SK-N-SH treated with all-trans-retinoic acid at 6 μM for 48 hours (cell line): Measurements from ENCODE around the gene LAMA3.

Experiments used
- ARNTL ChIP-seq: fragments of 450-650 bp; formaldehyde crosslinking; IDR thresholded peaks from 2 replicates; pipeline ENCODE4 v1.5.0; 2020; ENCODE audit warnings: low read depth, mild to moderate bottlenecking, moderate library complexity, borderline replicate concordance
- ESRRG ChIP-seq: fragments of 250-450 bp; sonication (Bioruptor Pico); IDR thresholded peaks from 2 replicates; pipeline ENCODE4 v1.6.1; 2021; ENCODE audit warnings: mild to moderate bottlenecking
- OSR1 ChIP-seq: fragments of 250-450 bp; sonication (Bioruptor Pico); IDR thresholded peaks from 2 replicates; pipeline ENCODE4 v1.8.0; 2022; ENCODE audit warnings: moderate library complexity, mild to moderate bottlenecking, inconsistent platforms
- PPARA ChIP-seq: fragments of 250-450 bp; sonication (Bioruptor Pico); IDR thresholded peaks from 2 replicates; pipeline ENCODE4 v1.5.0; 2020; ENCODE audit warnings: mild to moderate bottlenecking, borderline replicate concordance
- RARB ChIP-seq: fragments of 250-450 bp; sonication (Bioruptor Pico); IDR thresholded peaks from 2 replicates; pipeline ENCODE4 v1.8.0; 2021; ENCODE audit warnings: mild to moderate bottlenecking, moderate library complexity
- SNAI2 ChIP-seq: fragments of 250-450 bp; sonication (Bioruptor Pico); IDR thresholded peaks from 2 replicates; pipeline ENCODE4 v1.5.0; 2020; ENCODE audit warnings: mild to moderate bottlenecking, moderate library complexity
- TCF4 ChIP-seq: fragments of 250-450 bp; sonication (Bioruptor Pico); IDR thresholded peaks from 2 replicates; pipeline ENCODE4 v1.8.0; 2021; ENCODE audit warnings: mild to moderate bottlenecking, moderate library complexity, borderline replicate concordance
- ZFP3 ChIP-seq: fragments of 250-450 bp; sonication (Bioruptor Pico); IDR thresholded peaks from 2 replicates; pipeline ENCODE4 v1.5.0; 2020; ENCODE audit warnings: mild to moderate bottlenecking, moderate library complexity
- ZFP30 ChIP-seq: fragments of 450-650 bp; formaldehyde crosslinking; IDR thresholded peaks from 2 replicates; pipeline ENCODE4 v1.5.0; 2022; ENCODE audit warnings: mild to moderate bottlenecking, moderate library complexity
- ZNF70 ChIP-seq: fragments of 450-650 bp; formaldehyde crosslinking; IDR thresholded peaks from 2 replicates; pipeline ENCODE4 v1.5.0; 2020; ENCODE audit warnings: mild to moderate bottlenecking, moderate library complexity
- ZNF8 ChIP-seq: fragments of 450-650 bp; formaldehyde crosslinking; IDR thresholded peaks from 2 replicates; pipeline ENCODE4 v1.5.0; 2020; ENCODE audit warnings: mild to moderate bottlenecking, moderate library complexity
- TF ChIP-seq, protein P1 (sequence below): fragments of 250-450 bp; sonication (Bioruptor Pico); IDR thresholded peaks from 2 replicates; pipeline ENCODE4 v1.5.1; 2020; ENCODE audit warnings: low read depth, mild to moderate bottlenecking, moderate library complexity
- TF ChIP-seq, protein P2 (sequence below): fragments of 250-450 bp; sonication (Bioruptor Pico); IDR thresholded peaks from 2 replicates; pipeline ENCODE4 v1.8.0; 2020; ENCODE audit warnings: mild to moderate bottlenecking, moderate library complexity, borderline replicate concordance
- TF ChIP-seq, protein P3 (sequence below): fragments of 250-450 bp; sonication (Bioruptor Pico); IDR thresholded peaks from 2 replicates; pipeline ENCODE4 v1.8.0; 2021; ENCODE audit warnings: low read depth, mild to moderate bottlenecking, moderate library complexity, borderline replicate concordance

DNA sequence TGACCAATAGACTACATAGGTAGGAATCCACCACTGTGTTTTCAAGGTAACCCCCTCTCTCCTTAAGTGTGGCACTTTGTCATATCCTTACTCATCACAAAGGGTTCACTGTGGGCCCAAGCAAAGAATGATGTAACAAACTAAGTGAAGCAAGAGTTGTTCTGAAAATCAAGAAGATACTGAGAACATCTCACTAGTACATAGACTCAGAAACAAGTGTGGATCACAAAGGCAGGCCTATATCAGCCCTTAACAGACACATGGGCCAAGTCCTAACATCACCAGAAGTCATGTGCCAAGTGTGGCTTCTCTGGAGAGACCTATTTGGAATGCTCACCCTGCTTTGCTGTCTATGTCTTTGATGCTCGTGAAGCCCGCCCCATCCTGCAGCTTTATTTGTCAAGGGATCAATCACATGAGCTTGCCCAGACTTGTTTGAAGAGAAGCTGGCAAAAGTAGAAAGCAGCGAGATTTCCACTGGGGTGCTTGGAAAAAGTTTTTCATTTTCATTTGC is 194.1 kb downstream of the LAMA3 start:
- TF ChIP-seq RARB (no peak), ZNF8 (CRISPR knock-in tag) (no peak), ESRRG (CRISPR knock-in tag) (no peak), ARNTL (no peak), ZFP30 (CRISPR knock-in tag) (no peak), ZFP3 (CRISPR knock-in tag) (no peak), ZNF70 (CRISPR knock-in tag) (no peak), TCF4 (CRISPR knock-in tag) (no peak), OSR1 (CRISPR knock-in tag) (no peak), PPARA (CRISPR knock-in tag) (no peak), SNAI2 (CRISPR knock-in tag) (no peak)
- TF ChIP-seq, protein P1, sequence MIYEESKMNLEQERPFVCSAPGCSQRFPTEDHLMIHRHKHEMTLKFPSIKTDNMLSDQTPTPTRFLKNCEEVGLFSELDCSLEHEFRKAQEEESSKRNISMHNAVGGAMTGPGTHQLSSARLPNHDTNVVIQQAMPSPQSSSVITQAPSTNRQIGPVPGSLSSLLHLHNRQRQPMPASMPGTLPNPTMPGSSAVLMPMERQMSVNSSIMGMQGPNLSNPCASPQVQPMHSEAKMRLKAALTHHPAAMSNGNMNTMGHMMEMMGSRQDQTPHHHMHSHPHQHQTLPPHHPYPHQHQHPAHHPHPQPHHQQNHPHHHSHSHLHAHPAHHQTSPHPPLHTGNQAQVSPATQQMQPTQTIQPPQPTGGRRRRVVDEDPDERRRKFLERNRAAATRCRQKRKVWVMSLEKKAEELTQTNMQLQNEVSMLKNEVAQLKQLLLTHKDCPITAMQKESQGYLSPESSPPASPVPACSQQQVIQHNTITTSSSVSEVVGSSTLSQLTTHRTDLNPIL (CRISPR knock-in tag): no peak
- TF ChIP-seq, protein P2, sequence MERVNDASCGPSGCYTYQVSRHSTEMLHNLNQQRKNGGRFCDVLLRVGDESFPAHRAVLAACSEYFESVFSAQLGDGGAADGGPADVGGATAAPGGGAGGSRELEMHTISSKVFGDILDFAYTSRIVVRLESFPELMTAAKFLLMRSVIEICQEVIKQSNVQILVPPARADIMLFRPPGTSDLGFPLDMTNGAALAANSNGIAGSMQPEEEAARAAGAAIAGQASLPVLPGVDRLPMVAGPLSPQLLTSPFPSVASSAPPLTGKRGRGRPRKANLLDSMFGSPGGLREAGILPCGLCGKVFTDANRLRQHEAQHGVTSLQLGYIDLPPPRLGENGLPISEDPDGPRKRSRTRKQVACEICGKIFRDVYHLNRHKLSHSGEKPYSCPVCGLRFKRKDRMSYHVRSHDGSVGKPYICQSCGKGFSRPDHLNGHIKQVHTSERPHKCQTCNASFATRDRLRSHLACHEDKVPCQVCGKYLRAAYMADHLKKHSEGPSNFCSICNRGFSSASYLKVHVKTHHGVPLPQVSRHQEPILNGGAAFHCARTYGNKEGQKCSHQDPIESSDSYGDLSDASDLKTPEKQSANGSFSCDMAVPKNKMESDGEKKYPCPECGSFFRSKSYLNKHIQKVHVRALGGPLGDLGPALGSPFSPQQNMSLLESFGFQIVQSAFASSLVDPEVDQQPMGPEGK (CRISPR knock-in tag): no peak
- TF ChIP-seq, protein P3, sequence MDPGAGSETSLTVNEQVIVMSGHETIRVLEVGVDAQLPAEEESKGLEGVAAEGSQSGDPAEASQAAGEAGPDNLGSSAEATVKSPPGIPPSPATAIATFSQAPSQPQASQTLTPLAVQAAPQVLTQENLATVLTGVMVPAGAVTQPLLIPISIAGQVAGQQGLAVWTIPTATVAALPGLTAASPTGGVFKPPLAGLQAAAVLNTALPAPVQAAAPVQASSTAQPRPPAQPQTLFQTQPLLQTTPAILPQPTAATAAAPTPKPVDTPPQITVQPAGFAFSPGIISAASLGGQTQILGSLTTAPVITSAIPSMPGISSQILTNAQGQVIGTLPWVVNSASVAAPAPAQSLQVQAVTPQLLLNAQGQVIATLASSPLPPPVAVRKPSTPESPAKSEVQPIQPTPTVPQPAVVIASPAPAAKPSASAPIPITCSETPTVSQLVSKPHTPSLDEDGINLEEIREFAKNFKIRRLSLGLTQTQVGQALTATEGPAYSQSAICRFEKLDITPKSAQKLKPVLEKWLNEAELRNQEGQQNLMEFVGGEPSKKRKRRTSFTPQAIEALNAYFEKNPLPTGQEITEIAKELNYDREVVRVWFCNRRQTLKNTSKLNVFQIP (CRISPR knock-in tag): no peak
